T-cell (primary cell): ENCODE measurements around the gene ATL2. TPM values are rescaled to one million over a fixed set of nuclear protein-coding genes. Genes with fewer than 3 reads are reported as not detected.
A peak's percentile ranks its signal among the peaks of the same experiment; 100 is the strongest.
"Not testable (repeated sequence)": the region's sequence is repeated elsewhere in the genome, so short reads cannot be mapped to it uniquely, and the experiment has no call there.

ENCODE experiments used
- ATAC-seq, 4 experiments: fragments of 200-7000 bp in 3 of 4; fragments of 150-1000 bp in 1 of 4; cut with Tn5 transposase; replicated peaks in 1 of 4; 1 replicate in 3 of 4; 2 replicates in 1 of 4; pipeline ENCODE4 v1.10.0; 2021; ENCODE audit warnings: moderate library complexity in 3 of 4, mild to moderate bottlenecking in 2 of 4, moderate number of reproducible peaks in 1 of 4
- CTCF ChIA-PET, 2 donors: fragments of 300-600 bp; sonication (Branson Sonifier 250); formaldehyde crosslinking; loops; one replicate each; lab custom pipeline; 2022; ENCODE audit warnings: antibody characterized with exemption in 2 of 2; lab: Charles Lee
- POLR2A ChIA-PET, 2 donors: fragments of 300-600 bp; sonication (Branson Sonifier 250); formaldehyde crosslinking; loops; one replicate each; lab custom pipeline; 2022; ENCODE audit warnings: antibody characterized with exemption in 2 of 2; lab: Charles Lee
- DNase-seq, 35 experiments: peaks; one replicate each; pipeline versions ENCODE4 v3.0.0 to v3.0.0-alpha.2; 2013 to 2023
- H3K27ac ChIP-seq: one replicate; pipeline ENCODE4 v1.5.1; 2013; ENCODE audit warnings: low read length
- H3K27me3 ChIP-seq, 2 experiments: replicated peaks in 1 of 2; 1 replicate in 1 of 2; 2 replicates in 1 of 2; pipeline versions ENCODE4 v1.6.1 to v1.7.0; 2013; ENCODE audit warnings: low read length in 1 of 2, mixed read lengths in 1 of 2; ENCODE audit not compliant: control insufficient read depth in 2 of 2, insufficient read depth in 2 of 2; ENCODE audit errors: extremely low read depth in 1 of 2
- H3K36me3 ChIP-seq, 2 donors: 1 replicate in 1 of 2; 2 replicates in 1 of 2; pipeline versions ENCODE4 v1.6.1 to v1.7.0; 2013; ENCODE audit warnings: low read length in 1 of 2; ENCODE audit not compliant: control insufficient read depth in 2 of 2, insufficient read depth in 1 of 2; ENCODE audit errors: extremely low read depth in 1 of 2
- H3K4me1 ChIP-seq, 2 experiments: 1 replicate in 1 of 2; 2 replicates in 1 of 2; pipeline versions ENCODE4 v1.6.1 to v1.7.0; 2013; ENCODE audit warnings: low read length in 2 of 2, mixed read lengths in 1 of 2; ENCODE audit not compliant: insufficient read depth in 2 of 2, control insufficient read depth in 1 of 2; ENCODE audit errors: extremely low read depth in 1 of 2
- H3K4me3 ChIP-seq, 2 donors: 1 replicate in 1 of 2; 2 replicates in 1 of 2; pipeline versions ENCODE4 v1.5.1 to v1.7.0; 2013; ENCODE audit warnings: mild to moderate bottlenecking in 2 of 2, low read length in 1 of 2, moderate library complexity in 1 of 2; ENCODE audit not compliant: control insufficient read depth in 1 of 2; ENCODE audit errors: extremely low read depth in 1 of 2
- H3K9me3 ChIP-seq: 2 replicates; pipeline ENCODE4 v1.7.0; 2013
- H3K27ac Mint-ChIP-seq, 2 donors: one replicate each; pipeline ENCODE4 v1.8.0; 2020 to 2021; ENCODE audit warnings: mild to moderate bottlenecking in 2 of 2, mixed read lengths in 2 of 2
- H3K27me3 Mint-ChIP-seq, 2 donors: one replicate each; pipeline ENCODE4 v1.8.0; 2021 to 2022; ENCODE audit warnings: mixed read lengths in 2 of 2
- H3K36me3 Mint-ChIP-seq: one replicate; pipeline ENCODE4 v1.8.0; 2021; ENCODE audit warnings: mixed read lengths
- H3K4me1 Mint-ChIP-seq, 3 donors: one replicate each; pipeline ENCODE4 v1.8.0; 2020 to 2022; ENCODE audit warnings: mixed read lengths in 3 of 3, mild to moderate bottlenecking in 1 of 3
- H3K4me3 Mint-ChIP-seq, 3 donors: one replicate each; pipeline ENCODE4 v1.8.0; 2020 to 2022; ENCODE audit warnings: mild to moderate bottlenecking in 3 of 3, mixed read lengths in 3 of 3, moderate library complexity in 3 of 3
- H3K9me3 Mint-ChIP-seq, 3 donors: one replicate each; pipeline ENCODE4 v1.8.0; 2020 to 2022; ENCODE audit warnings: mixed read lengths in 3 of 3
- WGBS: methylation state at CpG from one replicate; pipeline ENCODE4 v1.1.5; 2013; ENCODE audit warnings: missing lambda C conversion rate; ENCODE audit not compliant: insufficient coverage; 5-methylcytosine and 5-hydroxymethylcytosine counted together
- total RNA-seq, 35 experiments: library from RNA in 6 of 35; stranded (reverse) in 6 of 35; fragments of 120-200 nt in 1 of 35; gene quantifications; one replicate each; pipeline versions ENCODE4 v1.2.1 to v1.2.4 and lab custom pipeline; 2013 to 2026

Gene ATL2
- total RNA-seq, 5 donors from 2014 or later (not counting 1 experiment from before 2014, with no cell fraction given) = 43.6 to 60.1 (median 50.0) TPM

DNA sequence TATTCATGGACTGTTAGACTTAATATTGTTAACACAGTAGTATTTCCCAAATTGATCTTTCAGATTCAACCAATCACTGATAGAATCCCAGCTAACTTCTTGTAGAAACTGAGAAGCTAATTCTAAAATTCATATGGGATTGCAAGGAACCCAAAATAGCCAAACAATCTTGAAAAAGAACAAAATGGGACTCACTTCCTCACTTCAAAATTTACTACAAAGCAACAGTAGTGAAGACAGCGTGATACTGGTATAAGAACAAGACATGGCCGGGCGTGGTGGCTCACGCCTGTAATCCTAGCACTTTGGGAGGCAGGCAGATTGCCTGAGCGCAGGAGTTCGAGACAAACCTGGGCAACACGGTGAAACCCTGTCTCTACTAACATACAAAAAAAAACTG is 46.3 kb downstream of the ATL2 start:
- ChIA-PET CTCF (no interaction called here), POLR2A (no interaction called here)
- no peak overlapping the region for H3K4me3 Mint-ChIP-seq
- peaks cover 46% of the 10 kb centered on the region for H3K36me3 Mint-ChIP-seq
- DNase-seq (no peak), ATAC-seq (no peak)
- no peaks in the 10 kb centered on the region for H3K27me3 Mint-ChIP-seq
- Histone ChIP-seq H3K27me3 (no peaks in the 10 kb centered on the region), H3K9me3 (no peaks in the 10 kb centered on the region), H3K27ac (no peak overlapping the region), H3K4me1 (peaks cover 0 to 8% of the 10 kb centered on the region in 2 experiments), H3K36me3 (no peaks in the 10 kb centered on the region), H3K4me3 (no peak overlapping the region)
- H3K27ac Mint-ChIP-seq = no peak overlapping the region
- H3K4me1 Mint-ChIP-seq = peaks cover 24 to 30% (median 28%) of the 10 kb centered on the region in 3 donors
- WGBS = 100% methylated on average over 4 of the region's 7 CpGs
- peaks cover 2 to 7% (median 4%) of the 10 kb centered on the region in 3 donors for H3K9me3 Mint-ChIP-seq

GRCh38 chr2:38327580-38327979 is 49.5 kb downstream of the ATL2 start:
- Histone ChIP-seq H3K36me3 (peaks cover 0 to 2% of the 10 kb centered on the region in 2 donors), H3K9me3 (no peaks in the 10 kb centered on the region), H3K27ac (no peak overlapping the region), H3K27me3 (no peaks in the 10 kb centered on the region), H3K4me3 (no peak overlapping the region), H3K4me1 (peaks cover 0 to 8% of the 10 kb centered on the region in 2 experiments)
- Mint-ChIP-seq H3K27ac (no peak overlapping the region), H3K9me3 (peaks cover 2 to 7% (median 4%) of the 10 kb centered on the region in 3 donors), H3K4me1 (peaks cover 37 to 40% (median 39%) of the 10 kb centered on the region in 3 donors), H3K27me3 (no peaks in the 10 kb centered on the region), H3K4me3 (no peak overlapping the region), H3K36me3 (peaks cover 56% of the 10 kb centered on the region)
- ChIA-PET POLR2A (interaction anchor here (0.6 kb wide), 2 partner anchors 381 to 1007 kb away, joined by 5 to 12 read pairs; no protein-coding TSS in a partner anchor), CTCF (interaction anchor here in 1 of 2 donors (0.7 kb wide), 1 partner anchor 23 kb away, joined by 4 read pairs; no protein-coding TSS in a partner anchor)
- no CpG with 5 or more reads among the region's 9 CpGs for WGBS
- DNase-seq = no peak
- no peak for ATAC-seq

GRCh38 chr2:38323623-38324022 is 53.5 kb downstream of the ATL2 start:
- H3K9me3 Mint-ChIP-seq = peaks cover 0 to 1% (median 1%) of the 10 kb centered on the region in 3 donors
- no peak overlapping the region for H3K4me3 Mint-ChIP-seq
- H3K27ac Mint-ChIP-seq = no peak overlapping the region
- Histone ChIP-seq H3K27ac (no peak overlapping the region), H3K36me3 (peaks cover 0 to 5% of the 10 kb centered on the region in 2 donors), H3K4me1 (peaks cover 0 to 8% of the 10 kb centered on the region in 2 experiments), H3K27me3 (no peaks in the 10 kb centered on the region), H3K9me3 (no peaks in the 10 kb centered on the region), H3K4me3 (no peak overlapping the region)
- H3K27me3 Mint-ChIP-seq = no peaks in the 10 kb centered on the region
- DNase-seq (no peak), ATAC-seq (no peak)
- ChIA-PET CTCF (interaction anchor here in 1 of 2 donors (0.6 kb wide), 2 partner anchors 475 to 1235 kb away, joined by 4 to 5 read pairs; no protein-coding TSS in a partner anchor), POLR2A (no interaction called here)
- WGBS = 87% methylated on average over 3 of the region's 6 CpGs
- peaks cover 35 to 37% (median 35%) of the 10 kb centered on the region in 3 donors for H3K4me1 Mint-ChIP-seq
- H3K36me3 Mint-ChIP-seq = peaks cover 43% of the 10 kb centered on the region

- ChIA-PET CTCF (interaction anchor here in 1 of 2 donors (0.9 to 1.1 kb wide), 2 partner anchors 30 to 859 kb away, joined by 3 read pairs; no protein-coding TSS in a partner anchor), POLR2A (interaction anchor here (0.5 to 0.6 kb wide), 3 partner anchors 22 to 484 kb away, joined by 3 to 4 read pairs (median 3); no protein-coding TSS in a partner anchor)
- Histone ChIP-seq H3K27me3 (no peaks in the 10 kb centered on the region), H3K4me1 (peaks cover 0 to 5% of the 10 kb centered on the region in 2 experiments), H3K27ac (no peak overlapping the region), H3K36me3 (peaks cover 0 to 9% of the 10 kb centered on the region in 2 donors), H3K9me3 (no peaks in the 10 kb centered on the region), H3K4me3 (no peak overlapping the region)
- H3K36me3 Mint-ChIP-seq = peaks cover 38% of the 10 kb centered on the region
- no peaks in the 10 kb centered on the region for H3K9me3 Mint-ChIP-seq
- no peak for ATAC-seq
- DNase-seq = no peak
- H3K4me1 Mint-ChIP-seq = peaks cover 25 to 27% (median 25%) of the 10 kb centered on the region in 3 donors
- no peak overlapping the region for H3K4me3 Mint-ChIP-seq
- H3K27me3 Mint-ChIP-seq = no peaks in the 10 kb centered on the region
- H3K27ac Mint-ChIP-seq = no peak overlapping the region
These were observed 54.7 kb downstream of the ATL2 start for GRCh38 chr2:38322224-38322914.

DNA sequence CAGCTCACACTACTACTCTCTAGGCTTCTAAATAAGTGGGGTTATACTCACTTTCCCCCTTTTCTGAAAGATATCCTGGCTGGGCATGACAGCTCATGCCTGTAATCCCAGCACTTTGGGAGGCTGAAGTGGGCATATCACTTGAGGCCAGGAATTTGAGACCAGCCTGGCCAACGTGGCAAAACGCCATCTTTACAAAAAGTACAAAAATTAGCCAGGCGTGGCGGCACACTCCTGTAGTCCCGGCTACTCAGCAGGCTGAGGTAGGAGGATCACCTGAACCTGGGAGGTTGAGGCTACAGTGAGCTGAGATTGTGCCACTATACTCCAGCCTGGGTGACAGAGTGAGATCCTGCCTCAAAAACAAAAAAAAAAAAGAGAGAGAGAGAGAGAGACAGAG is 57.8 kb downstream of the ATL2 start:
- H3K4me3 ChIP-seq, H3K4me1 ChIP-seq, H3K4me1 Mint-ChIP-seq, H3K27me3 ChIP-seq, H3K27ac ChIP-seq, DNase-seq, H3K9me3 Mint-ChIP-seq, H3K27me3 Mint-ChIP-seq, ATAC-seq, H3K9me3 ChIP-seq, H3K4me3 Mint-ChIP-seq, POLR2A ChIA-PET: not testable (repeated sequence)
- CTCF ChIA-PET = interaction anchor here in 1 of 2 donors (0.5 kb wide), 1 partner anchor 229 kb away, joined by 4 read pairs; no protein-coding TSS in a partner anchor
- Mint-ChIP-seq H3K27ac (peak overlapping the region in 1 of 2 donors; percentile 55), H3K36me3 (peaks cover 31% of the 10 kb centered on the region)
- 80% methylated on average over 1 of the region's 5 CpGs for WGBS
- H3K36me3 ChIP-seq = peaks cover 0 to 19% of the 10 kb centered on the region in 2 donors

- no peak overlapping the region for H3K4me3 ChIP-seq
- H3K27ac ChIP-seq = no peak overlapping the region
- no peak for DNase-seq
- no peaks in the 10 kb centered on the region for H3K9me3 ChIP-seq
- Mint-ChIP-seq H3K4me1 (no peaks in the 10 kb centered on the region), H3K27me3 (no peaks in the 10 kb centered on the region), H3K4me3 (no peak overlapping the region), H3K9me3 (no peaks in the 10 kb centered on the region), H3K27ac (no peak overlapping the region), H3K36me3 (peaks cover 36% of the 10 kb centered on the region)
- ATAC-seq = no peak
- ChIA-PET POLR2A (interaction anchor here (0.5 to 1.4 kb wide), 2 partner anchors 190 kb away, joined by 3 to 4 read pairs; no protein-coding TSS in a partner anchor), CTCF (interaction anchor here (0.7 to 5.7 kb wide), 6 partner anchors 44 to 262 kb away, joined by 3 to 113 read pairs (median 4); no protein-coding TSS in a partner anchor)
- H3K4me1 ChIP-seq = peaks cover 0 to 2% of the 10 kb centered on the region in 2 experiments
- no peaks in the 10 kb centered on the region for H3K27me3 ChIP-seq
- peaks cover 0 to 28% of the 10 kb centered on the region in 2 donors for H3K36me3 ChIP-seq
These were observed 59.3 kb downstream of the ATL2 start for GRCh38 chr2:38317725-38318124.
